HG02840 (cell line): ENCODE measurements around the gene TBC1D20.
A peak's percentile ranks its signal among the peaks of the same experiment; 100 is the strongest.
"Not testable (repeated sequence)": the region's sequence is repeated elsewhere in the genome, so short reads cannot be mapped to it uniquely, and the experiment has no call there.

ENCODE experiments used
- ATAC-seq: cut with Tn5 transposase; IDR thresholded peaks from one replicate; pipeline ENCODE4 v1.9.1; 2021; ENCODE audit warnings: mild to moderate bottlenecking, moderate library complexity, moderate number of reproducible peaks; ENCODE audit not compliant: unreplicated experiment, low FRiP score

TBC1D20 gene

DNA sequence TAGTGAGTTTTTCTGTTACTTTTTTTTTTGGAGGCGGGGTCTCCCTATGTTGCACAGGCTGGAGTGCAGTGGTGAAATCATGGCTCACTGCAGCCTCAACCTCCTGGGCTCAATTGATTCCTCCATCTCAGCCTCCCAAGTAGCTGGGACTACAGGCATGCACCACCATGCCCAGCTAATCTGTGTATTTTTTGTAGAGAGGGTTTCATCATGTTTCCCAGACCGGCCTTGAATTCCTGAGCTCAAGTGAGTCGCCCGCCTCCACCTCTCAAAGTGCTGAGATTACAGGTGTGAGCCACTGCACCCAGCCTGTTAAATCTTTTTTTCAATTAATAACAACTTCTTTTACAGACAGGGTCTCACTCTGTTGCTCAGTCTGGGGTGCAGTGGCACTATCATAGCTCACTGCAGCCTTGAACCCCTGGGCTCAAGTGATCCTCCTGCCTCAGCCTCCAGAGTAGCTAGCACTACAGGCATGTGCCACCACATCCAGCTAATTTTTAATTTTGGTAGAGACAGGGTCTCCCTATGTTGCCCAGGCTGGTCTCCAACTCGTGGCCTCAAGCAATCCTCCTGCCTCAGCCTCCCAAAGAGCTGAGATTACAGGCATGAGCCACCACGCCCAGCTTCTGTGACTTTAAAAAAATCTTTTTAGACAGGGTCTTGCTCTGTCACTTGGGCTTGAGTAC is 14.4 kb upstream of the TBC1D20 start:
- not testable (repeated sequence) for ATAC-seq

DNA sequence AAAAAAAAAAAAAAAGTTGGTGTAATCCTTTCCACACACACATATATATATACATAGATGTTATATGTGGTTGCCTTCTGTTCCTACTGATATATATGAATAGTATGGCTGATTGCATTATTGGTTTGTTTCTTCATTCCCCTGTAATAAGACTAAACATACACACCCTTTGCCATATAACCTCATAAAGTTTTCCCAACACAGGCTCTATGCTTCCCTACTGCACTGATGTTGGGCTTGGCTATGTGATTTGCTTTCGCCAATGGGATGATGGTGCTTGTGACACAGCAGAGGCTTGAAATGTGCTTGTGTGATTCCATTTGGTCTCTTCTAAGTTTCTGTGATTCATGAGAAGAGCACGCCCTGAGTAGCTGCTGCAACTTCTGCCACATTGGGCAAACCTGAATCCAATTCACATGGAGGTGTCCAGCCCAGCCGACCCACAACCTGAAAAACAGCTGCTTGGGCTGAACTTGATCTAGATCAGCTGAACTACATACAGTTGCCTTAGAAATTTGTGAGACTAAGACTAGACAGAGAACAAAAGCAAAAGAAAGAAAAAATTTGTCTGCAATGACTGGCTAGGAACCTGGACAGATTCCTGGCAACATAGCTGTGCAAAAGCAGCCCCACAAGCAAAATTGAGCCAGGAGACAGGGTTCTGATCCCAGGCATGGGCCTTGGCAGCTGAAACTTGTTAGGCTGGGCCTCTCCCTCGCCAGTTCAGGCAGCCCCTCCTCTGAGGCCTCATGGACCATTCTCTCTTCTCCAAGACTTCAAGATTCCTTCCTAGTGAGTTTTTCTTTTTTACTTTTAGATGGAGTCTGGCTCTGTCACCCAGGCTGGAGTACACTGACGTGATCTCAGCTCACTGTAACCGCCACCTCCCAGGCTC is 13.4 kb upstream of the TBC1D20 start:
- no peak for ATAC-seq

DNA sequence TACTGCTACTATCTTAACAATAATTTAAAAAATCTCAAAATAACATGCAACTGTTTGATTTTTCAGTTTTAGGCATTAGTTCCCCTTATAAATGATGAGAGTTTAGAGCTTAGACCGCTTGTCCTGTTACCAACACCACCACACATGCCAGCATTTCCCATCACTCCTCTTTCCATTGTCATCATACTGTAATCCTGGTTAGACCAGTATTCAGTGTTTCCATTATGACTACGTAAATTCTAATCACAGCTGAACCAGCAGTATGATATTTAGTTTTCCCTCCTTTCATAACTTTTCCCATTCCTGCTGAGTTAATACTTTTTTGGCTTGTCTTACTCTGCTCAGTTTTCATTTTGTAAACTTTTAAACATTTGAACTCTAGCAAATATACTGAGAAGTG is 12.2 kb upstream of the TBC1D20 start:
- no peak for ATAC-seq

DNA sequence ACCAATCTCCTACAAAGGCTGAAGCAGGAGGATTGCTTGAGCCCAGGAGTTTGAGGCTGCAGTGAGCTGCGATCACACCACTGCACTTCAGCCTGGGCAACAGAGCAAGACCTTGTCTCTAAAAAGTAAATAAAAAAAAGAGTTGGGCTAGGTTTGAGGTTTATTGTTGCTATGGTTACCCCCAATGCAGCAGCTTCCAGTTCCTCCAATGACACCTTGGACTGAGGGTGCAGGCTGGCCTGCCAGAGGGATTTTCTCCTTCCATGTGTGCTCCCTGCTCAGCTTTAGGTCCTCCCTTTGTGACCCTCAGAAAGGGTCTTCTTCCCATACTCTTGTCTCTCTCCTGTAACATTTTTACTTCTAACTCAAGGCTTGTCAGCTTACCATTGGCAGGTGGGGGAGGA is 10.6 kb upstream of the TBC1D20 start:
- ATAC-seq = no peak

DNA sequence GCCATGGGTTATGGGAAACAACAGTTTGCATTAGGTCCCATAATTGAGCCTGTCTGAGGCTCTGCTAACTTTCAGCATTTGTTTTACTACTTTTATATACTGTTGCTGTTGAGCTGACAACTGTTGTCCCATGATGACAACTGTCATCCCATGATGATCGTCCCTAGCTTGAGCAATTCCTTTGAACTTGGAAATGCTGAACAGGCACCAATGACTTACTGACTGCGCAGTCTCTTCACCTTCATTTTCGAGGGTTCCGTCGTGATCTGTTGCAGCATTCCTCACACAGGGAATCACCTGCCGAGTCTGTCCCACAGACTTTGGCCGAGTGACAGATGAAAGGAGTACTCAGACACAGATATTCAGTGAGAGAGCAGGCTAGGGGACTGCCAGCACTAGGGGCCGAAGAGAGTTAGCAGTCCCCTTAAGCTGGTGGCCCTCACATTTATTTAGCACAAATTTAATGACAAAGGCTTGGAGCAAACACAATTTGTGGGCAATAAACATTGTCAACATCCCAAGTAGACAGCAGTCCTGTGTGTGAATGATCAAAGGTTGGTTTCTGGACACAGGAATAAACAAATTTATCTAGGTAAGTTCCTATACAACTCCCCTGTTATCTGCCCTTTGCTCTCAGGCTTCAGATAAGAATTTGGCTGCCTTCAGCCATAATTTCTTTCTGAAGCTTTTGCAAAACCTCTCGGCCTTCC is 10.0 kb upstream of the TBC1D20 start:
- no peak for ATAC-seq

DNA sequence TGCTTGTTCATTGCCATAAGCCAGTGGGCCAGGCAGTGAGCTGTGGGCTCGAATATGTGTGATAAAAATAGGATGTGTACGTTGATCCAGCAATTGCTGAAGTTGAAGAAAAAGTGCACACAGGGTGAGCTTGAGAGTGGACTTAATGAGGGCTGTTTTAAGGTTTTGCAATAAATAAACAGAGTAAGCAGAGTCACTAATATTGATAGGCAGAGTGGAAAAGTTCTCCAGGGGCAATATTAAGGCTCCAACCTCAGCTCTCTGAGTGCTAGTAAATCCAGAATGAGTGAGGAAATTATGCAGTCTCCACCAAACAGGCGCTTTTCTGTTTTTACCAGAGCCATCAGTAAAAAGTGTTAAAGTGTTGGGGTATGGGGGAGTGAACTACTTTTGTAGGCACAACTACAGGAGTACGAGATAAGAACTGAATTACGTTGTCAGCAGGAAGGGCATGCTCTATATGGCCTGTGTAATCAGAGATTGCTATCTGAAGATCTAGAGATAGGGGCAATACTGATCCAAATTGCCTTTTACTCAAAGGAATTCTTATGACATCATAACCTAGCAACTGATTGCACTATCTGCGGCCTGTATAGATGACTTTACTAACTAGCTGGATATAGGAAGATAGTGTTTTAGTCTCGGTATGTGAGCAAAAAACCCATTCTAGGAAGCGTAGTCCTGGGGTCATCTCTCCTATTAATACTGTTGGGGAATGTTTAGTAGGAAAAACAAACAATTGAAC is 7.6 kb upstream of the TBC1D20 start:
- ATAC-seq = no peak

DNA sequence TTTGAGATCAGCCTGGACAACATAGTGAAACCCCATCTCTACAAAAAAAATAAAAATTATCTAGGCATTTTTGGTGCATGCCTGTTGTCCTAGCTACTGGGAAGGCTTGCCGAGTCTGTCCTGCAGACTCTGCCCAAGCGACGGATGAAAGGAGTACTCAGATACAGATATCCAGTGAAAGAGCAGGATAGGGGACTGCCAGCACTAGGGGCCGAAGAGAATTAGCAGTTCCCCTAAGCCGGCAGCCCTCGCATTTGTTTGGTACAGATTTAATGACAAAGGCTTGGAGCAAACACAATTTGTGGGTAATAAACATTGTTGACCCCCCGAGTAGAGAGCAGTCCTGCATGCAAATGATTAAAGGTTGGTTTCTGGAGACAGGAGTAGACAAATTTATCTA is 5.4 kb upstream of the TBC1D20 start:
- no peak for ATAC-seq

DNA sequence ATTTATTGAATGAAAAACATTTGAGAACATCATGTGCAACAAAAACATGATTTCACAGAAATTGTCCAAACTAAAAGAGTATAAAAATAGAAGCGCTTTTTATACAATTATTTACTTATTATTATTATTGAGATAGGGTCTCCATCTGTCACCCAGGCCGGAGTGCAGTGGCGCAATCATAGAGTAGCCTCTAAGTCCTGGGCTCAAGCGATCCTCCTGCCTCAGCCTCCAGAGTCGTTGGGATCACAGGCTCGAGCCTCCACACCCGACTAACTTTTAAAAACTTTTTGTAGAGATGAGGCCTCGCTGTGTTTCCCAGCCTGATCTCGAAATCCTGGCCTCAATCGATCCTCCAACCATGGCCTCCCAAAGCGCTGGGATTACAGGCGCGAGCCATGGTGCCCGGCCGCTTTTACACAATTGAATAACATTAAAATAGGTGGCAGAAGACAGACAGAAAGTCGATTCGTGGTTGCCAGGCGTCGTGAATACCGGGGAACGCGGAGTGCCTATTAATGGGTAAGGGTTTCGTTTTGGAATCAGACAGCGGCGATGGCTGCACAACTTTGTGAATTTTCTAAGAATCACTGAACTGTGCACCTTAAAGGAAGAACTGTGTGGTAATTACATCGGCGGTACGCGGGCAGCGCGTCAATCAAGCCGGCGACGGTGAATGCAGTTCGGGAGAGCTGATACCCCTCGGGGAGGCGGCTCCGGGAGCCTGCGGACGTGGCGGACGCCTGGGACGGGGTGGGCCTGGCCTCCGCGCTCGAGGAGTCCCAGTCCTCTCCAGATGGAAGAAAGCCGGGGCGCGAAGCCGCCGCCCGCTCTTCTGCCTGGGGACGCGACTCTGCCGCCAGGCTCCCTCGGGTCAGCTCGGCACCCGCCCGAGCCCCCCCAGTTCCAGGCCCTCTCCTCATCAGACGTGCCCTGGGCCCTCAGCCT is 807 bp downstream of the TBC1D20 start:
- peak; percentile 36 for ATAC-seq

DNA sequence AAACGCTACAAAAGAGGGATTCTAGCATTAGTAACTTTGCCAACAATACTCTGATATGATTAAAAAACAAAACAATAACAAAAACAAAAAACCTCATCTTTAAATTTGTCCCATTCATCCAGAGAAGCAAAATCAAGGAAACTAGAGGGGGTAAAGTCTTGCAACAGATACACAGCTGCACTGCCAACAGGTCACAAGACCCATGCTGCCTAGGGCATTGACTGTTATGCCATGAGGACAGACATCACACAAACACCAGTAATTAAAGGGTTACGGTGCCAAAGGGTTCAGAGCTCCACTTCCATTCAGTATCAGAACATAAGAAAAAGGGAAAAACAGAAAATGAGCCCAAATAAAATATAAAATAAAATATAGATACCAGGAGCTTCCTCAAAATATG is 1.6 kb downstream of the TBC1D20 start:
- no peak for ATAC-seq

DNA sequence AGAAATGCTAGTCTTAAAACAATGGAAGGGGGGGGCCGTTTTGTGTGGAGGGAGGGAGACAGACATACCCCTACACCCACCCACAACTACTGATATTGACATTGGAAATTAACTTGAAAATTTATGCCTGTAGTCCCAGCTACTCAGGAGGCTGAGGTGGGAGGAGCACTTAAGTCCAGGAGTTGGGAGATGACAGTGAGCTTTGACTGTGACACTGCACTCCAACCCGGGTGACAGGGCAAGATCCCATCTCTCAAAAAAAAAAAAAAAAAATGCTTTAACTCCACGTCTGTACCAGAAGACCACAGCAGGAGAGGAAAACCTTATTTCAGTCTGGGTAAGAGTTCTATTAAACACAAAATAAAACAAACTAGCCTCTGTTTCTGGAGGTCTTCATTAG is 2.2 kb downstream of the TBC1D20 start:
- ATAC-seq = no peak

DNA sequence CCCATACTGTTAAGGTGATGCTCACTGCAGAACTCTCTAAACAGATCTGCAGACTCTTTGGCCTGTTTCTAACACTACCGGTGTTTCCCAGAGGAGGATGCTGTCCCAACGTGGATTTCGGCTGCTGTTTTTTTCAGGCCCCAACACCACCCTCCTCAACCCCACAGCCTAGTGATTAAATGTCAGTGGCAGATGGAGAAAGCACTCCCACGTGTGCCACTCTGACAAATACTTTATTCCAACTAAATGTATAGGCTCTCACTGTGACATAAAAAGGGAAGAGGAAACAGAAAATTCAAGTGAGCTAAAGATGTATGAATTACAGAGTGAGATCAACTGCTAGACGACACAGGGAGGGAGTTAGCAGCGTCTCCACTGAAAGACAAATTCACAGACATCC is 3.6 kb downstream of the TBC1D20 start:
- ATAC-seq = no peak

DNA sequence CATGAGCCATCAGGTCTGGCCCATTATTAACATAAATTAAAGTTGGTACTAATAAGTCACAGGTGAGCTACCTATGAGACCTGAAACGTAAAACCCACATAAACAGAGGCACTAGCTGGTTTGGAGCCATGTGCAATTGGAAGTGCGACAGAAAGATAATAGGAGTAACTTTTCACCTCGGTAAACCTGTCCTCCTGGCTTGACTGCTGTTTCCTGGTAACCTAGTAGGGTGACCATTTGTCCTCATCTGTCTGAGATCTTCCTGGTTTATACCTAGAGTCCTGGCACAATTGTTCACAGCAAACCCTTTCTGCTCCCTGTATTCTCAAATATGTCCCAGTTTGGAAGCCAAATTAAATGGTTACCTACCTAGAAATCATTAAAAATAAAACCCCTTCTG is 7.4 kb downstream of the TBC1D20 start:
- ATAC-seq = no peak

DNA sequence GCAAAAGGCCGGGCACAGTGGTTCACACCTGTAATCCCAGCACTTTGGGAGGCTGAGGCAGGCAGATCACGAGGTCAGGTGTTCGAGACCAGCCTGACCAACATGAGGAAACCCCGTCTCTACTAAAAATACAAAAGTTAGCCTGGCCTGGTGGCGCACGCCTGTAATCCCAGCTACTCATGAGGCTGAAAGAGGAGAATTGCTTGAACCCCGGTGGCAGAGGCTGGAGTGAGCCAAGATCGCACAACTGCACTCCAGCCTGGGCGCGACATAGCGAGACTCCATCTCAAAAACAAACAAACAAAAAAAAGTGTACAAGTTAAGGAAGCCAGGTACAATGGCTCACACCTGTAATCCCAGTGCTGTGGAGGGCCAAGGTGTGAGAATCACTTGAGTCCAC is 10.3 kb downstream of the TBC1D20 start:
- ATAC-seq = not testable (repeated sequence)

DNA sequence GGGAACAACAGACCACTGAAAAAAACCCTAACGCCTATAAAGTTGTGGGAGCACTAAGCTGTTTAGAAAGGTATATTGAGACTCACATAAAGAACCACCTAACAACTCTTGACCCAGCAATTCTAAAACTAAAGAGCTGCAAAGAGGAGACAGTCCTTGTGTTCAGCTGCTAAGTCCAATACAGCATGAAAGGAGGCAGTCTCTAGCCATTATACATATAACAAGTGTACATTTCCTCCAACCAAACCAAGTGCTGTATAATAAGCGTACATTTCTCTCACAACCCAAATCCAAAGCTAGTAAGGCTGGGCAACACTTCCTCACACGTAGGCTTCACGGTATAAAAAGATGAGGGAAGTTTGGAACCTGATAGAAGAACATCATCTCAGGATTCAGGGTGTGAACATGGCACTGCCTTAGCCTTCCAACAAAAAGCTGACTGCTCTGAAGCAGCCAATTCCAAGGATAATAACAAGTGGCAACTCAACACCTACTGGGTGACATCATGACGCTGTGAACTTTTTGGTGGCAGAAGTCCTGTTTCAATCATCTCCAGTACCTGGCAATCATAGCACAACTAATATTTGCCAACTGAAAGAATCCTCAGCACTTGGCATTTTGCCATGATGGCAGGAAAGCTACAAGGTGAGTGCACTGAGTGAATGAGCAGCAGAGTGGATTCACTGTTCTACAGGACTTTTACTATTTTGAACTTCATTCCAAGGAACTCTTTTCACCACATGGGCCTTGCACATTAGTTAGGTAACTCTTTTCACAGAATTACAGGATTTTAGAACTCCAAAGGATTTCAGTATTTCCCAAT is 16.6 kb downstream of the TBC1D20 start:
- ATAC-seq = no peak

DNA sequence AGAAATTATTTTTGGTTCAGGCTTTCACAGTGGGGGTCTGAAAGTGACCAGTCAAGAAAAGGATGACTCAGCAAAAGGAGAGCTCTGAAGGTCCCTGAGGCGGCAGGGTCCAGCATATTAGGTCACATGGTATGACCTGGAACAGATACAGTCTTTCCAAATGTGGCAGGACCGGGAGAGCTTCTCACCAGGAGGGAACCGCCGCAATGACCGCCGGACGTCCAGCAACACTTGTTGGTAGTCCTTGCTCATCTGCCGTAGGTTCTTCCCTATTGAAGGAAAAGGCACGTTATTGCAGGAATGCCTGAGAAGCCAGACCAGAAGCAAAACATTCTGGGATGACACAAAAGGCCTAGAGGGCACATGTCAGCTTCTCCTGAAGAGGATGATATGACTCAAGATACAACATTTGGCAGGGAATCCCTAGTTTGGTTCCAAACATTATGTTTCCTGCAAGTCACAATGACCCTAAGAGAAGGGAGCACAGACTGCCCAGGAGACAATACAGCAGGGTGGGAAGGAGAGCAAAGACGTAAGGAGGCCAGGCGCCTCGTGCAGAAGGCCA is 17.4 kb downstream of the TBC1D20 start:
- ATAC-seq = no peak

DNA sequence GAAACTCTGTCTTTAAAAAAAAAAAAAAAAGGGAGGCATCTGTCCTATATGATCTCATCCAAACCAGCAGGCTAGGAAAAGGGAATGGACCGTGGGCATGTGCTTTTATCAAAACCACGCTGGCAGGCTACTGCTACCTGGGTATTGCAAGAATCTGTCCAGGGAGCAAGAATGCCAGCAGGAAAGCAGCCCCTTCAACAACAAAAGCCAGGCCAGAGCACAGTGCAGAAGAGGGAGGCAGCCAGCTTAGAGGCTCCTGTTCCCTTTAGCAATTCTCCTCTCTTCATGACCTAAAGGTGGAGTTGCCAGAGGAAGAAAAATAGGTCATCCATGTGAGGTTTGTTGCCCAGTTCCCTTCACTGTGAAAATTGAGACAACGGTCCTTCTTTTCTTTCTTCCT is 18.2 kb downstream of the TBC1D20 start:
- ATAC-seq = no peak

DNA sequence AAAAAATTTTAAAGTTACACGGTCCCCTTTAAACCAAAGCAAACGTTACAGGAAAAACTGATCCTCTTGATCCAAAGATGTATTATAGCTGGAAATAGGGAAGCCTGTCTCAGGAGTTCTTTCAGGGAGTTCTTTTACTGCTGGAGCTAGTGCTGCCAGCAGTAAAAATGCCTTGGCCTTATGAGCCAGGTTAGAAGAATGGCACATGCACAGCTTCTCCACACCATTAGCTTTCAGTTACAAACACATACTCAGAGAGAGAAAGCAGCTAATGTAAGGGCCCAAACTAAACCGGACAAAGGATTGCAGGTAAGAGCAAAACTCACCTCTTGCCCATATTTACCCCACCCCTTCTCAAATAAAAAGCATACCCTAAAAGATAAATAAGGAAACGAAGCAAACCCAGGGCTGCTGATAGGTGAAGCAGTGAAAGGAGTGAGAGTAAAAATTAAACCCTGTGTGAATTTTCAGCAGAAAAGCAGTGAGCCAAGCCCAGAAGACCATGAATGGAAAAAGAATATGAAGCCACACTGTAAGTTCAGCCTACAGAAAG is 19.0 kb downstream of the TBC1D20 start:
- ATAC-seq = no peak

DNA sequence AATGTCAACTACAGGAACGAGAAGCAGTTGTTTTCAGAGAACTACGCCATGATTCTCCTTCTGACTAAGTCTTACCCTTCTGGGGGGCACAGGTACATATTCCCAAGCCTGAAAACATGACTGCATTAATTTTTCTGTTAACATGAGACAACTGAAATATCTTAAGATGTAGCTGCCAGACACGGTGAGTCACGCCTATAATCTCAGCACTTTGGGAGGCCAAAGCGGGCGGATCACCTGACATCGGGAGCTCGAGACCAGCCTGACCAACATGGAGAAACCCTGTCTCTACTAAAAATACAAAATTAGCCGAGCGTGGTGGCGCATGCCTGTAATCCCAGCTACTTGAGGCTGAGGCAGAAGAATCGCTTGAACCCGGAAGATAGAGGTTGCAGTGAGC is 21.7 kb downstream of the TBC1D20 start:
- ATAC-seq = no peak
